NCI-H128 (cell line): Measurements from ENCODE around the gene EFCAB8.

ENCODE experiments used
- DNase-seq: peaks from one replicate; lab custom pipeline; 2025; ENCODE audit not compliant: unreplicated experiment; lab: John Stamatoyannopoulos, UW

The EFCAB8 gene

DNA sequence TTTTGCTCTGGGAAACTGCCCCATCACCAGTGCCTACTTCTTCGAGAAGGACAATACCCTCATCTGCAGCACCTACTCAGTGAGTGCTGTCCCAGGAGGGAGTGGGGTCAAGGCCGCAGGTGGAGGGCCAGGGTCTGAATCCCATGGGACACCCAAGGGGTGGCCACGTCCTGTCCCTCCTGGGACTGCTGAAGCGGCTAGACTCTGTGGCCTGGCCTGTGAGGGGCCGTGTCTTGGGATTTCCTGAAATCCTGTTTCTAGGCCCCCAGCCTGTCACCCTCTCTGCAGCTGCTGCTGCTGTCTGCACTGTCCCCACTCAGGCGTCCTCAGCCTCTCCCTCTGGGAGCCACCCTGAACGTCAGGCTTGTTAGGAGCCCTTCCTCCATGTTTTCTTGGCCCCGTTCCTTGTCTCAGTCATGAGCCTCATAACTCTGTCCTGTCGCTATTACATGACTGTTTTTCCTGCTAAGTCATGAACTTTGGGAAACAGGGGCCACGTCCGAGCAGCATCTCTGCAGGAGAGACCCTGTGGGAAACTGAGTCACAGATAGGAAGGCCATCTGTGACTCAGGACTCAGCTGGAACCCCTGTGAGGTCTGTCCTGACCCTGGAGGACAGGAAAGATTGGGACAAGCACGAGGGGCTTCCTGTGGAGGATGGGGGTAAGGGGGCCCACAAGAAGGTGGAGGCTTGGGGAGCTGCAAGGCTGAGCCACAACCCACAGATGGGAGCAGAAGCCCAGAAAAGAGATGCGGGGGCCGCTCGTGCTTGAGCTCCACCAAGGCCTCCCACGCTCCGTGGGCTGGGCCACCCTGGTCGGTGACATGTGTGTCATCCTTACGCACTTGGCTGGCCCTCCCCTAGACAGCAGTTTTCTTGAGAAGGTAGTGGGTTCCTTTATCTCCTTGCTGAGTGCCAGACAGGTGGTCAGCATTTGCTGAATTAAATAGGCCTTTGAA is 49.9 kb downstream of the EFCAB8 start:
- no peak for DNase-seq

DNA sequence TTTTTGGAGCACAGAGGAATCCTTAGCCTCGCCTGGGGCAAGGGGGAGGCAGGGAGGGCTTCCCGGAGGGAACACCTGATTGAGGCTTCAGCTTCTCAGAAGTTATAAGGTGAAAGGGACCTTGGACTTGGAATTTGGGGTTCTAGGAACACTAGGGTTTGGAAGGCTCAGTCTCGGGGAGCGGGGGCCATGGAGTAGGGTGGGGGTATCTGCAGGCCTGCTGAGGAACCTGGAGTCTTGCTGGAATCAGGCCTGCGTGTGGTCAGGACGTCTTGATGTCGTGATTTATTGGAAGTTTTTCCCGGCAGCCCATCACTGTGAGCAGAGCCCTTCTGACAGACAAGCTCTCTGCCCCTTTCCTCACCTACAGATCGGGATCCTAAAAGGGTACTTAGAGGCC is 50.7 kb downstream of the EFCAB8 start:
- DNase-seq, result no peak

DNA sequence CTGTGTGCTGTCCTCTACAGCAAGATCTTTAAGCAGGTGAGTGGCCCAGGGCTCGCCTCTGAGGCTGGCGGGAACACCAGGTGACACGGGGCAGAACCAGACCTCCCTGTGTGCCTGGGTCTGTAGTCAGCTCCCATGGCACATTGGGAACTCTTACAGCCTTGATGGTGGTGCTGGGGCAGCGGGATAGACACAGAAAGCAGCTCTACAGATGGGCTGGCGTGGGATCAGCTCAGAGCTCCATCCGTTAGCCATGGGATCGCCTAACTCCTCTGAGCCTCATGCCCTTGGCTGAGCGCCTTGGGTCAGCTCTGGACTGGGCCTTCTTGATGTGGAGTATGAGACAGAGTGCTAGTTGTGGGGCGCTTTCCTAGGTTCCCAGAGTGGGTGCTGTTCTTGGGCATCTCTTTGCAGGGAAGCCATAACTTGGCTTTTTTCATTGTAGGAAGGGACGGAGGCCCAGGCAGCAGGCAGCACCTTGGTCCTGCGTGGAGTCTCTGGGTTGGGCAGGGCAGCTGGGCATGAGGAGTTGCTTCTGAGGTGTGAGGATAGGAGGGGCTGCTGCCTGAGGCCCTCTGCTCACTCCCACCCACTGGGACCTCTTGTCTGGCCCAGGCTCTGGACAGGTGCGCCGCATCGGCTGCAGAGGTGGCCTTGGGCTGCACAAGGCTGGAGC is 51.3 kb downstream of the EFCAB8 start:
- no peak for DNase-seq

DNA sequence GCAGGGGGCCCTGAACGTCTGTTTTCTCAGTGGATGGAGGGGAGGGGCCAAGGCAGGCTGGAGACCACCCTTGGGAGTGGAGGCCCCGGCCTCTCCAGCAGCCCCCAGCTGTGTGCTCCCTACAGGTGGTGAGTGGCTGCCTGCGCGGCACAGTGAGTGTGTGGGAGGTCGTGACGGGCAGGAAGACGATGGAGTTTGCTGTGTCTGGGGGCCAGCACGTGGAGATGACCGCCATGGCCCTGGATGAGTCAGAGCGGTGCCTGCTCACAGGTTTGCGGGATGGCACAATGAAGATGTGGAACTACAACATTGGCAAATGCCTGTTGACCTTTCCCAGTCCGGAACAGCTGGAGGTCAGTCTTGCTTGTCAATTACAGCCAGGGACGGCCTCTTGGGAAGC is 52.6 kb downstream of the EFCAB8 start:
- no peak for DNase-seq

DNA sequence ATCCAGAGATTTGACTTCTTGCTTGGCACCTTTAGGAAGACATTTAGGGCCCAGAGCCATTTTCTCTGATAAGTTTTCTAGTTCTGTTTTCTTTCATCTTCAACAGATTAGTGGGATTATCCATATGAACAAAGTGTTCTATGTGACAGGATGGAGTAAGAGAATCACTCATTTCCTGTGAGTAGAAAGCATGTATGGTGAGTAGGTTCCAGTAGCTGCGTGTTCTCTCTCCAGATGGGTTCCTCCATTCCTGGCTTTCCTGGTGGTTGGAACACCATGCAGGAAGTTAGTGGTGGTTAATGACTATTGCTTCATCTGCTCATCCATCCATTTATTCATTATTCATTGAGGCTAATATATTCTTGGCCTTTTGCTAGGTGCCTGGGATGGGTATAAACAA is 54.0 kb downstream of the EFCAB8 start:
- no peak for DNase-seq

DNA sequence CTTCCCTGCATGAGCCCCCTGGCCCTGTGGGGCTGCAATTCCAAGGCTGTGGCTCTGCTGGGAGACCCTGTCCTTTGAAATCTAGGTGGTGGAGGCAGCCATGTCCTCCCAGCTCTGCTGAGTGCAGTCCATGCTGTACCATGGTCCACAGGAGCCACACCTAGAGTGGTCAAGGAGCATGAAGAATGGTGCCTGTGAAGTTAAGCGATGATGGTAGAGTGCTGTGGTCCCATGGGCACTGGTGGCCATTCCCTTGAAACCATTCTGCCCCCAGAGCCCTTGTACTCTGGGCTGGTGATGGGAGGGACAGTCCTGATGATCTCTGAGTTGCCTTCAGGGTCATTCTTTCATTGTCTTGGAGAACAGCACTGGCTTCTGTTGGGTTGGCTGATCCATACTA is 55.3 kb downstream of the EFCAB8 start:
- no peak for DNase-seq

DNA sequence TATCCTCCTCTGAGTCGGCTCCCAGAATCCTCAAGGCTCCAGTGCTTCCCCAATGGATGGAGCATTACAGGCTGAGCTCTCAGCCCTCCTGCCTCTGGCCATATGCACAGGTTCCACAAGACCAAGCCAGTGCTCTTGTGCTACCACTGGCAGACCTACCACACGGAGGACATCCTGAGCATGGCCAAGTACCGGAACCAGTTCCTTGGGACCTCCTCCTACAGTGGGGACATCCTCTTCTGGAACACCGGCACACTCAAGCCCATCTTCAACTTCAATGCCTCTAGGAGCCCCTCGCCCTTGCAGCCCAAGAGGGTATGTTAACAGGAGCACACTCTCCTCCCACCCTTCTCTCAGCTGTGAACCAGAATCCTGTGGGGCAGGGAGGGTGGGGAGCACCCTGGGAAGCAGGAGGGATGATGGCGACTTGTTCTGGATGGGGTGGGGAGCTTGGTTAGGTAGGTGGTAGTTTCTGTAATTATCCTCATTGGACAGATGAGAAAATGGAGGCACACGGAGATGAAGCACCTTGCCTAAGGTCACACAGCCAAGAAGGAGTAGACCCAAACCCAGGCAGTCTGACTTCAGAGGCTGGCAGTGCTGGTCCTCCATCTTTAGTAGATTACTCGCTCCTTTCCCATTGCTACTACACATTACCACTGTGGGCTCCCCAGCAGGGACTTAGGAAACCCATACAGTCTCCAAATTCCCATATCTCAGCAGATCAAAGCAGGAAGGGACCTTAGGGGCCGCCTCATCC is 58.6 kb downstream of the EFCAB8 start:
- no peak for DNase-seq

DNA sequence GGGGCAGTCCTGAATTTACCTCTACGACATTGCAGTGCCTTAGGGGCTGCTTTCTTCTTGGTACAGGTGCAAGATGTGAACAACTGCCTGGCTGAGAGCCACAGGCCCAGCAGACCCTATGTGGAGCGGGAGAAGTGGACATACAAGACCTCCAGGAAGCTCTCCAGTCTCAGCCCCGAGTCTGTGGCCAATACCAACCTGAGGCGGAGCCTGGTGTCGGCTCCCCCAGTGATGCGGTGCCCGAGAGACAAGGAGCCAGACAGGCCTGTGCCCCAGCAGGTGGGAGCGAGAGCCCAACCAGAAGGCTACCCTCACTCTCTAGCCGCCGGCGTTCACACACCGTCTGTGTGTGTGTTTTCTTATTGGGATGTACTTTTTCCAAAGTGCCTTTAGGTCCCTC is 59.6 kb downstream of the EFCAB8 start:
- no peak for DNase-seq

DNA sequence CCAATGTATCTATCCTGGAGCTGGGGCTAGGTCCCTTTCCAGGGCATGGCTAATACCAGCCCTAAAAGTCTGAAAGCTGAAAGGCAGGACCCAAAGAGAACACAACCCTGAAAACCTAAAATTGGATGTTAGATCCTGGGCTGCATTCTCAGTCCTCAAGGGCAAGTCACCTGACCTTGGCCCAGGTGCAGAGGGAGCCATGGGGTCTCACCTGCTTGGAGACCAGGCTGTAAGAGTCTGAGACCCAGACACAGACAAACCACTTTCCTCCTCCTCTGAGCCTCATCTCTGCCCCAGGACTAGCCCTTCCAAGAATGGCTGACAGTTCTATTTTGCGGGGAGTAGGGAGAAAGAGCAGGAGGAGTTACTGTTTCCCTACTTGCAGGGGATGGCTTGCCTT is 60.0 kb downstream of the EFCAB8 start:
- DNase-seq, result no peak

DNA sequence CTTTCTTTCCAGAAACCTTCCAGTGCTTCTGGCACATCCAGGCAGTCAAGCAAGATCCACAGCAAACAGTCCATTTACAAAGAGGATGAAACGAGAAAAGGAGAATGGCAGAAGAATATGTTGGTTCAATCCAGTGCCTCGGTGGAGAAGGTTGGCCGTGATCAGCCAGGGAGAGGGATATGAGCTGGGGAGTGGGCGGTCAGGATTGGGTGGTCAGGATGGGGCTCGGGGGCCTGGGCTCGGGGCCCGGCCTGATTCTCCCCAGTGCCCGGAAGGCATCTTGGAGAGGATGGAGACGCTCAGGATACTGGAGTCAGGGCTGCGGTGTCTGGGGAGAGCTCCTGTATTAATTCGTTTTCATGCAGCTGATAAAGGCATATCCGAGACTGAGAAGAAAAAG is 61.3 kb downstream of the EFCAB8 start:
- no peak for DNase-seq

DNA sequence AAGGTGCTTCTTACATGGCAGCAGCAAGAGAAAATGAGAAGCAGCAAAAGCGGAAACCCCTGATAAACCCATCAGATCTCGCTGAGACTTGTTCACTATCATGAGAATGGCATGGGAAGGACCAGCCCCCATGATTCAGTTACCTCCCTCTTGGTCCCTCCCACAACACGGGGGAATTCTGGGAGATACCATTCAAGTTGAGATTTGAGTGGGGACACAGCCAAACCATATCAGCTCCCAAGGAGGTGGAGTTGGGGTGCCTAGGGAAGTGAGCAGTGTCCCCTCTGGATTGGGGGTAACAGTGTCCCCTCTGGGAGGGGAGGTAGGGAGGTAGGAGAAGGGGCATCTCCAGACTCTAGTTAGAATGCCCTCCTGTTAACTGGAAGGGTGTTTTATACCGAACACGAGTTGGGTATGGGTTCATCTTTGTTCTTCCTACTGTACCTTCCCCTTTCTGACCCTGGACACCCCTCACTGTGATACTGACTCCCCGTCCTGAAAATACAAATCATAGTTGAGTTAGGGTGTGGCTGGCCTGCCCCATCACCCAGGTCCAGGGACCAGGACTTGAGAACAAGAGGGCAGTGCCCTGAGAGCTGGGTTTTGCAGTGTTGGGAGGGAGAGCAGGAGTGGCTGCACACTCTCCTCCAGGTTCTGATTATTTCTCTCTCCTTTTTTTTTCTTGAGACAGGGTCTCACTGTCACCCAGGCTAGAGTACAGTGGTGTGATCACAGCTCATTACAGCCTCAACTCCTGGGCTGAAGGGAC is 62.0 kb downstream of the EFCAB8 start:
- DNase-seq, result no peak

DNA sequence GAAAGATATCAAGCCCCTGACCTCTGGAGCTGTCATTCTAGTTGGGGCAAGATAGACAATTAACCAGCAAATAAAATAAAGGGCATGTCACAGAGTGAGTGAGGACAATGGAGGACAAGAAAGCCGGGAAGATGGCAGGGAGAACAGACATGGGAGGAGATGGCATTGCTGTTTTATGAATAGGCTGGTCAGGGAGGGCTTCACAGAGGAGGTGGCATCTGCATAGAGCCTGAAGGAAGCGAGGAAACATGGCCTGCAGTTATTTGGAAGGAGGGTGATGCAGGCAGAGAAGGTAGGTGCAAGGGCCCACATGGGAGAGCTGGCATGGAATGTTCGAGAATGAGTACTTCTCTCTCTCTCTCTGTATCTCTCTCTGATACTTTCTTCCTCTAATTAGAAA is 63.7 kb downstream of the EFCAB8 start:
- no peak for DNase-seq

DNA sequence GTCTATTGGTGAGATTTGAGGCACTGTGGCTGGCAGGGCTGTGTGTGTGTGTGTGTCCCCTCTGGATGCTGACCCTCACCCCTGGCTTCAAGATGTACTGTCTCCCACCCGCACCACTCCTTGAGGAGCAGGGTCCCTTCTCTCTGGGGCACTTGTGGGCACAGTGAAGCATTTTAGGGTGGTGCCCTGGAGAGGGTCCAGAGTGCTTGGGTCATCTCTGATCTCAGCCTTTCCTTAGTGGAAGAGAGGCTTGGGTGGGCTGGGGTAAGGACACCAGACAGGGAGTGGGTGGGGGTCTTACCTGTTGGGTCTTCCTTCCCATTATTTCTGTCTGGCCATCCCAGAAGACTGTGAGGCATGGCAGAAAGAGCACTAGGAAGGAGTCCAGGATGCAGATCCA is 66.1 kb downstream of the EFCAB8 start:
- DNase-seq, result no peak

DNA sequence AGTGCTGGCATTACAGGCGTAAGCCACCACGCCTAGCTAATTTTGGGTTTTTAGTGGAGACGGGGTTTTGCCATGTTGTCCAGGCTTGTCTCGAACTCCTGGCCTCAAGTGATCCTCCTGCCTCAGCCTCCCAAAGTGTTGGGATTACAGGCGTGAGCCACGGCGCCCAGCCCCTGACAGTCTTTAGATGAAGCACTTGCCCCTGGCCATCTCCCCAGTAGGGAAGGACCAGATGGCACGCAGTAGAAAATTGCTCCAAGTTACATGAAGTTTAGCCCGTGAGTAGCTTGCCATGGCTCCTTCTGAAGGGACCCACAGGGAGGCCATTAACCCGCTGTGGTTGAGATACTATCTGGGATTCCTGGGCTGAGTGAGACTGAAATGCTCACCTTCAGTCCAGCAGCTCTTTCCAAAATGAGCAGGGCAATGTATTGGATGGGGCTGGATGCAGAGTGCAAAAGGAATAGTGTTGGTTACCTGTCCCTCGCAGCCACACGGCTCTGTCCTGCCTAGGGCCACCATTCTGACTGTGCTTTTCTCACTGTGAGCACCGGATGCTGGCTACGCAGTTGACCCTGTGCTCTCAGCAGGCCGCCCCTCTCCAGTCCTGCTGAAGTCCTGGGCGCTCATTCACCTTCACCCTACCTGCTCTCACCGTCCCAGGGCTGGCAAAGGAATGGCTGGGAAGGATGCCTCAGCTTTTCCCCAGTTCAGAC is 66.9 kb downstream of the EFCAB8 start:
- DNase-seq, result no peak

DNA sequence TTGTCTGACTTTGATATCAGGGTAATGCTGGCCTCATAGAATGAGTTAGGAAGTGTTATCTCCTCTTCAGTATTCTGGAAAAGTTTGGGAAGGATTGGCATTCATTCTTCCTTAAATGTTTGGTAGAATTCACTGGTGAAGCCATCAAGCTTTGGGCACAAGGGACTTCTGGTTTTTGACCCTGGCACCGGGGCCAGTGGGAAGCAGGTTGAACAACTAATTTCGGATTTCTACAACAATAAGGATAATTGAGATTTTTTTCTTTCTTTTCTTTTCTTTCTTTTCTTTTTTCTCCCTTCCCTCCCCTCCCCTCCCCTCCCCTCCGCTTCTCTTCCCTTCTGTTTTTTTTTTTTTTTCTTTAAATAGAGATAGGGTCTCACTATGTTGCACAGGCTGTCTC is 70.4 kb downstream of the EFCAB8 start:
- no peak for DNase-seq

DNA sequence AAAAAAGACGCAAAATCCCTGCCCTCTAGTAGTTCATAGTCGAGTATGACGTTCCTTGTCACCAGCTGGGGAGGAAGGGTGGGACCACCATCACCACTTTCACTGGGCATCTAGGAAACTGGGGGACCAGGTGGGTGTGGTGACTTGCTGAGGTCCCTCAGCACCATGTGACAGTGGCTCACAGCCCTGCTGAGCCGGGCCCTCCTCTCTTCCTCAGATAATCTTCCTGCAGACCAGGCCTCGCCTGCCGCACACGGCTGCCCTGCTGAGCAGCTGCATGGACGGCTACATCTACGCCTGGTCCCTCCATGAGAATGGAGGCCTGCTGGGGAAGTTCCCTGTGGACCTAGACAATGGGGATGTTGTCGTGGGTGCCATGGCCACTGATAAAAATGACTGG is 71.5 kb downstream of the EFCAB8 start:
- no peak for DNase-seq

DNA sequence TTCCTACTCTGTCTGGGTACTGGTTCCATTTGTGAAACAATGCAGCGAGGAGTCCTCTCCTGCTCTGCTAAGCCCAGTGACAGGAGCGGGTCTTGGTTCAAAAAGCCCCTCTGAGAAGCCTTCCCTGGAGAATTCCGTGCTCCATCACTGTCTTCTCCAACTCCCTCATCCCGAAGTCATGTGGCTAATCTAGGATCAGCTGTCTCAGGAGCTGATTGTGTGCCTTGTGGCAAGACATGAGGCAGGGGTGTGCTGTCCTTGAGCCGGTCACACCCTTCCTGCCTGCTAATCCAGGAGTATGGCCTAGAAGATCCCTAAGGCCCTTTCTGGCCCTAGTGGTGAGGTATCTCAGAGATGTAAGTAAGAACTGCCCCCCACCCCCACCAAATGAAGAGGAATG is 72.0 kb downstream of the EFCAB8 start:
- DNase-seq, result no peak

DNA sequence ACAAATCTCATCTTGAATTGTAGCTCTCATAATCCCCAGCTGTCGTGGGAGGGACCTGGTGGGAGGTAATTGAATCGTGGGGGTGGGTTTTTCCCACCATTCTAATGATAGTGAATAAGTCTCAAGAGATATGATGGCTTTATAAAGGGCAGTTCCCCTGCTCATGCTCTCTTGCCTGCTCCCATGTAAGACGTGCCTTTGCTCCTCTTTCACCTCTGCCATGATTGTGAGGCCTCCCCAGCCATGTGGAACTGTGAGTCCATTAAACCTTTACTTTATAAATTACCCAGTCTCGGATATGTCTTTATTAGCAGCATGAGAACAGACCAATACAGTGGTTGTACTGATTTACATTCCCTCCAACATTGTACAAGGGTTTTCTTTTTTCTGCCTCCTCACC is 75.9 kb downstream of the EFCAB8 start:
- DNase-seq, result no peak

DNA sequence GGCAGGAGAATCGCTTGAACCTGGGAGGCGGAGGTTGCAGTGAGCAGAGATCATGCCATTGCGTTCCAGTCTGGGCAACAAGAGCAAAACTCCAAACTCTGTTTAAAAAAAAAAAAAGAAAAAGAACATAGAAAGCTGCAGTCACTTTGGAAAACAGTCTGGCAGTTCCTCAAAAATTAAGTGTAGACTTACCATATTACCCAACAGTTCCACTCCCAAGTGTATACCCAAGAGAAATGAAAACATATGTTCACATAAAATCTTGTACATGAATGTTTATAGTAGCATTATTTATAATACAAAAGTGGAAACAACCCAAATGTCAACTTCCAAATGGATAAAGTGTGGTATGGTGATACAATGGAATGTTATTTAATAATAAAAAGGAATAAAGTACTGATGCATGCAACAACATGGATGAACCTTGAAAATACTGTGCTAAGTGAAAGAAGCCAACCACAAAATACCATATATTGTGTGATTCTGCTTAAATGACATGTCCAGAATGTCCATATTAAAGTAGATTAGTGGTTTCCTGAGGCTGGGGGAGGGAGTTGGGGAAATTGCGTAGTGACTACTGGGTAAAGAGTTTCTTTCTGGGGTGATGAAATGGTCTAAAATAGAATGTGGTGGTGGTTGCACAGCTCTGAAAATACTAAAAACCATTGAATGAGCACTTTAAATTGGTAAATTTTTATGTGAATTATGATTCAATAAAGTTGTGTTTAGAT is 82.6 kb downstream of the EFCAB8 start:
- DNase-seq, result no peak
